ENCODE measurements around the gene TEX52. TPM values are rescaled to one million over a fixed set of nuclear protein-coding genes. Genes with fewer than 3 reads are reported as not detected.

Gene TEX52
- total and polyA plus RNA-seq, 2 of the 8 experiments (the other 6 are each of a cell fraction or from before 2014, with no cell fraction given): not detected

DNA sequence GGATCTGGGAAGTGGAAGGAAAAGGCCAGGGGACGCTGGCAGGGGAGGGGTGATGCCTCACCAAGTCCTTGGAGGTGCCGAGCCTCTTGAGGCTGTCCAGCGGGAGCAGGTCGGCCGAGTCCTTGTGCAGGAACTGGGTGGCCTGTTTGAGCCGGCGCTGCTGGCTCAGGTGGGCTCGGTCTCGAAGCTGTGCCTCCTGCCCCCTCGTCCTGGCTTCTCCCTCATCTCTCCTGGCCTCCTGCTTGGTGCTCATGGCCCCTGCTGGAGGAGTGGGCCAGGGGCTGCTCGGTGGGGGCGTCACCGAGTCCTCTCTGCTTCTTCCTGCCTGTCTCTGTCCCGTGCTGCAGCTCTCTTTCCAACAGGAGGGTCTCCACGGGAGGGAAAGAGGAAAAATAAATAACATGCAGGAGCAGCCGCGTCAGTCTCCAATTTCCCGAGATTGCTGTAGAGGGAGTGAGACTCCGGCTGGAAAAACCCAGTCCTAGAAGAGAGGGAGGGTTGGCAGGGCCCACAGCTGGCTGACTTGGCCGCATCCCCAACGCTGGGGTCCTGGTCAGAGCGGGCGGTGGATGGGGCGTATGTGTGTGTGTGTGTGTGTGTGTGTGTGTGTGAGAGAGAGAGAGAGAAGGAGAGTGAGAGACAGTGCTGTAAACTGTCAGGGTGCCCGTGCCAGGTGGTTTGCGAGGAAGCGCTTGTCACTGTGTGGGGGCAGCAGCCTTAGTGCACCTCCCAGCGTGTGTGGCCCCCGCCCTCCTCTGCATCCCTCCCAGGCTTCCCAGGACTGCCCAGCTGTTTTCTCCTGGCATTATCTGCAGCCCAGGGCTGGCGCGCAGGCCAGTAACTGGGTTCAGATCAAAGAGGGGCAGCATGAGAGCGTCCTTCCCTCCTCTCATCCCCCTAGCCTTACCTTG, 22.0 kb downstream of the TEX52 start, which contains the start of gene NRIP2:
Gene NRIP2, minus strand, starts transcription at position 455 of the 911 bp plus-strand sequence. Its CDS starts 52 bp downstream, at position 403.
- Histone ChIP-seq H4K91ac (replicated peaks; ENCODE audit: insufficient read length, low read length) (no peak within 1 kb of the TSS), H3K18ac (ENCODE audit: extremely low read depth, low read length) (peak within 1 kb of the TSS; percentile 78; the same call in 1 of the 2 replicates), H2AFZ (ENCODE audit: low read length) (no peak within 1 kb of the TSS), H3K27ac (ENCODE audit: low read depth, low read length) (no peak within 1 kb of the TSS), H3K79me1 (ENCODE audit: low read depth, low read length) (no peaks in the 10 kb centered on the region), H3K27me3 (replicated peaks in 1 of 4; ENCODE audit: control insufficient read depth in 3 of 4, extremely low read depth in 1 of 4, insufficient read depth in 3 of 4, low read length in 3 of 4) (no peaks in the 10 kb centered on the region; a peak in 1 of 7 replicates), H3K79me2 (ENCODE audit: control insufficient read depth in 1 of 2, insufficient read depth in 2 of 2, low read length in 2 of 2) (no peaks in the 10 kb centered on the region), H4K20me1 (replicated peaks in 1 of 2; ENCODE audit: control insufficient read depth in 1 of 2, insufficient read depth in 2 of 2, low read length in 2 of 2) (no peaks in the 10 kb centered on the region), H3K4me3 (ENCODE audit: extremely low read depth in 1 of 4, insufficient read depth in 2 of 4, low read depth in 3 of 4, low read length in 4 of 4) (peak within 1 kb of the TSS in 1 of 4 experiments; percentile 29; a peak in 2 of 8 replicates), H3K56ac (replicated peaks; ENCODE audit: insufficient read length, low read depth, low read length) (no peak within 1 kb of the TSS), H3K23me2 (ENCODE audit: low read depth, low read length) (no peaks in the 10 kb centered on the region; the same call in 1 of the 2 replicates), H3K4me1 (replicated peaks in 1 of 4; ENCODE audit: control insufficient read depth in 3 of 4, insufficient read depth in 4 of 4, low read length in 3 of 4) (peaks cover 0 to 14% (median 9%) of the 10 kb centered on the region in 4 experiments; a peak in 6 of 7 replicates), H2BK20ac (ENCODE audit: low read length) (no peak within 1 kb of the TSS), H3K23ac (ENCODE audit: insufficient read length) (no peak within 1 kb of the TSS), H3K9ac (replicated peaks in 1 of 4; ENCODE audit: extremely low read depth in 1 of 4, low read depth in 3 of 4, low read length in 3 of 4) (no peak within 1 kb of the TSS), H3K36me3 (ENCODE audit: control insufficient read depth in 2 of 4, insufficient read depth in 4 of 4, low read length in 3 of 4) (no peaks in the 10 kb centered on the region; a peak in 1 of 8 replicates), H3K4ac (replicated peaks; ENCODE audit: insufficient read length, low read depth, low read length) (no peak within 1 kb of the TSS), H4K8ac (ENCODE audit: extremely low read depth, insufficient read depth, low read length) (peak within 1 kb of the TSS; percentile 12), H2BK5ac (ENCODE audit: low read depth, low read length) (no peak within 1 kb of the TSS), H2BK12ac (ENCODE audit: low read depth, low read length) (peak within 1 kb of the TSS; percentile 27; the same call in 1 of the 2 replicates), H4K5ac (ENCODE audit: insufficient read length, low read depth, low read length) (no peak within 1 kb of the TSS), H3K4me2 (ENCODE audit: insufficient read depth in 1 of 2, low read depth in 2 of 2, low read length in 2 of 2) (peak within 1 kb of the TSS; percentile 14 to 50; a peak in 3 of 4 replicates), H3K9me3 (ENCODE audit: insufficient read depth in 2 of 2, low read depth in 1 of 2, low read length in 1 of 2) (no peaks in the 10 kb centered on the region), H2AK5ac (ENCODE audit: low read depth, low read length) (no peak within 1 kb of the TSS), H2BK120ac (replicated peaks; ENCODE audit: low read depth, low read length) (no peak within 1 kb of the TSS), H3K14ac (ENCODE audit: insufficient read length) (no peak within 1 kb of the TSS), H2BK15ac (ENCODE audit: low read length) (no peak within 1 kb of the TSS)
- FAIRE-seq (no peak), DNase-seq (ENCODE audit: low read depth in 1 of 2, low spot score in 2 of 2) (peak in 1 of 2 experiments; percentile 65)
- CTCF ChIA-PET (ENCODE audit: partially characterized antibody): interaction anchor here (0.7 to 6.9 kb wide), 11 partner anchors 9 to 200 kb away, joined by 3 to 52 read pairs (median 5); partner anchors contain the start of gene ITFG2
- POLR2A ChIA-PET (ENCODE audit: partially characterized antibody): interaction anchor here (0.6 to 6.3 kb wide), 11 partner anchors 10 to 106 kb away, joined by 3 to 58 read pairs (median 4); partner anchors contain the start of genes ITFG2 and TULP3
- no peak for TF ChIP-seq CHD2 (IDR thresholded peaks at IDR 0.05; ENCODE audit: low read length)
- TF ChIP-seq SP1 (IDR thresholded peaks at IDR 0.05; ENCODE audit: low read depth, low read length): no peak
- TF ChIP-seq RAD21 (IDR thresholded peaks at IDR 0.05 in 1 of 2, conservative IDR thresholded peaks at IDR 0.05 in 1 of 2; ENCODE audit: low read depth in 2 of 2, low read length in 2 of 2): 0 out of 4 replicates have a peak, but pooled peaks of 1 of the 2 experiments have one; percentile 2
- TF ChIP-seq SUZ12 (IDR thresholded peaks at IDR 0.05; ENCODE audit: low read length): no peak
- 65% methylated on average over 30 of the region's 32 CpGs; no CpG with 5 or more reads in 1 of the 2 experiments for WGBS, 2 experiments (ENCODE audit: extremely low coverage in 1 of 2, insufficient coverage in 1 of 2, insufficient read length in 1 of 2, insufficient replicate concordance in 2 of 2, low coverage in 1 of 2, low lambda C conversion rate in 2 of 2, missing lambda C conversion rate in 1 of 2)
